ENCODE data around the gene DCTN1.

DCTN1 gene

DNA sequence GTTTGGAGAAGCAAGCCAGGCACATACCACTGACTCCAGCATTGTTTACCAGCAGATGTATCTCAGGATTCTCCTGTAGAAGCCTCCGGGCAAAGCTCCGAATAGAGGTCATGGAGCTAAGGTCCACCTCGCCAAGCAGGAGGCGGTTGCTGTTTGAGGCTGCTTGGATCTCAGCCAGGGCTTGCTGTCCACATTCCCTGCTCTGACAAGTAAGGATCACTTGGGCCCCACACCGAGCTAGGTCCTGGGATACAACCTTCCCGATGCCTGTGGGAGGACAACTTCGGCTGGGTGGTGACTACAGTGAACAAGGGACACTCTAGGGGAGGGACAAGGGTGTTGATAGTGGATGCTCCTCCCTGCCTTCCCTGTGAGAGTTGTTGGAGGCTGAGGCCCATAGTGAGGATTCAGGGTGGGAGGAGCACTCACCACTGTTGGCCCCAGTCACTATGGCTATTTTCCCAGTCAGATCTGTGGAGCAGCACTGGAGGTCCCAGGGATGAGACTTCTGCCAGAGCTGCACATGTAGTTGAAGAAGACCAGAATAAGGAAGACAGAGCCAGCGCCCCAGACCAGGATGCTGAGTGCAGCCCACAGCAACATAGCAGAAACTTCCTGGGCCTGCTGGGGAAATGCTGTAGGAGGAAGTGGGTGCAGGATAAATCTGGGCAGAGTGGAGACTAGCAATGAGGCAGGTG, 33.0 kb upstream of the DCTN1 start:
- DNase-seq, result no peak

GRCh38 chr2:74407682-74408081, 27.6 kb upstream of the DCTN1 start:
- DNase-seq, result no peak

DNA sequence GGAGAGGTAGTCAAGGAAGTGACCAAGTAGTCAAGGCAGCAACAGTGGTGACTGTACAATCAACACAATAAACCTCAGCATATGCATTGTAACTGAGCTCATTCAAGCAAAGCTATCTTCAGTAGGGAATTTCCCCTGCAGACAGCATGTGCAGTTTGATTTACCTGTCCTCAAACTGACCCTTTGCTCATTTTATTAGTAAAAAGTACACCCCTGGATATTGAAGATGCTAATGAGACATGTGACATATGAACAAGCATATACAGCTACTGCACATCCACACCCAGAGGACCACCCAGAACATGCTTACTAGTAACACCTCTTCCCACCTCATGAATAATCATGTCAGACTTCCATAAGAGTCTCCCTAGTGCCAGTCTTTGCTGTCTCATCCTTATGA, 25.9 kb upstream of the DCTN1 start:
- no peak for DNase-seq

- no peak for DNase-seq
Observed at GRCh38 chr2:74401891-74402290, 21.8 kb upstream of the DCTN1 start.

DNA sequence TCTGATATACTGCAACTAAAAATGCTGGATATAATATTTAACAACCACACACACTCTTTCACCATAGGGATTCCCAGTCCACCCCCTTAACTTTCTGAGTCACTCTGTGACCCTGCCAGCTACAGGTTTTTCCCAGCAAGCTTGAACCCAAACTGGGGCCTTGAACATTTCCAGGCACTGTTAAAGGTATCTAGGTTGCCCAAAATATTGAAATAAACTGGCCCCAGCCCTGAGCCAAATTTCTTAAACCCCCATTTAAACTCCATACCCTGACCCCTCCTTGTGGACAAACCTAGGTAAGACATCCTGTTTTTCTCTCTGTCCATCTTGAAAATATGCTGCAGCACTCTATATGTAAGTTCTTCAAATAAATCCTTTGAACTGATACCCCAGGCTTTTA, 19.7 kb upstream of the DCTN1 start:
- DNase-seq, result no peak

- no peak for DNase-seq
Observed at GRCh38 chr2:74396149-74396548, 16.0 kb upstream of the DCTN1 start.

DNA sequence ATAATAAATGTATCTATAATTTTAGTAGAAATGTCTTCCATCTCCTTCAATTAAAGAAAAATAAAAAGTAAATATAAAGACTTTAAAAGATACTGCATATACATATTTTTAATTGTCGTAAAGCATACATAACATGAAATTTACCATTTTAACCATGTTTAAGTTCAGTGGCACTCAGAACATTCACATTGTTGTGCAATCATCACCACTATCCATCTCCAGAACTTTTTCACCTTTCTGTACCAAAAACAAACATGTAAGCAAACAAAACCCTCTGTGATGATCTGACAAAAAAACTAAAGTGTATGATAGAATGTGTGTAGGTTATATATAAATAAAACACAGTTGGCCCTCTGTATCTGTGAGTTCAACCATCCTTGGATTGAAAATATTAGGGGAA, 13.4 kb upstream of the DCTN1 start:
- no peak for DNase-seq

GRCh38 chr2:74392449-74392743, 12.3 kb upstream of the DCTN1 start:
- DNase-seq, result no peak

GRCh38 chr2:74391580-74392448, 11.7 kb upstream of the DCTN1 start:
- peak; percentile 96 for DNase-seq

GRCh38 chr2:74391209-74391579, 11.1 kb upstream of the DCTN1 start:
- DNase-seq, result no peak

- DNase-seq, result no peak
Observed at GRCh38 chr2:74390606-74391005, 10.5 kb upstream of the DCTN1 start.

DNA sequence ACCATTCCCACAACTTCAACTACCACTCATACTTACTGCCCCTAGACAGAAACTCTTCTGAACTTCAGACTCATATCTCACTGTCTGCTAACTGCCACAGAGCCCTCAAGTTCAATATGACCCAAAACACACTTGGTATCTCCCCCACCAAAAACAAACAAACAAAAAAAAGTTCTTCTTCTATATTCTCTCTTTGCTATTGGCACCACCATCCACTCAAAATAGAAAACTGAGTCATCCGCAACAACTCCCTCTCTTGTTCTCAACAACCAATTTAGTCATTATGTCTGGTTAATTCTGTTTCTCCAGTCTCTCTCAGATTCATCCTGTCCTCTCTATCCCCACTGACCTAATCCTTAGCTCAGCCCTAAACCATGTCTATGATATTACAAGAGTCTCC, 7.2 kb upstream of the DCTN1 start:
- DNase-seq, result no peak

- no peak for DNase-seq
Observed at GRCh38 chr2:74385396-74385795, 5.3 kb upstream of the DCTN1 start.

DNA sequence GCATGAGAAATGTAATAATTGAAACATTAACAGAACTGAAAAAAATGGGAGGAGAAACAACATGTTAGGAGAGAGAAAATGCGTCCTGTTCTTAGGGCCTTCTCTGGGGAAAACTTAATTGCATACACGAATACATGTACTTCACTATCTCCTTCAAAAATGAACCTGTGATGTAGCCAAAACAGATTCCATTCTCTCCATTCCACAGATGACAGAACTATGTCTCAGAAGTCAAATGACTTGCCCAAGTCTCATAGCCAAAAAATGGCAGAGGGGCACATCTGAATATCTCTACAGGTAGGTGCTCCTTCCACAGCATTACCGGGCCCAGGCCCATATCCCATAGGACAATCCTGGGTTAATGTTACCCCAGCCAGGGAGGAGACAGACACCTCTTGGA, 3.9 kb upstream of the DCTN1 start:
- no peak for DNase-seq

GRCh38 chr2:74383254-74383653, 3.1 kb upstream of the DCTN1 start:
- DNase-seq, result no peak

DNA sequence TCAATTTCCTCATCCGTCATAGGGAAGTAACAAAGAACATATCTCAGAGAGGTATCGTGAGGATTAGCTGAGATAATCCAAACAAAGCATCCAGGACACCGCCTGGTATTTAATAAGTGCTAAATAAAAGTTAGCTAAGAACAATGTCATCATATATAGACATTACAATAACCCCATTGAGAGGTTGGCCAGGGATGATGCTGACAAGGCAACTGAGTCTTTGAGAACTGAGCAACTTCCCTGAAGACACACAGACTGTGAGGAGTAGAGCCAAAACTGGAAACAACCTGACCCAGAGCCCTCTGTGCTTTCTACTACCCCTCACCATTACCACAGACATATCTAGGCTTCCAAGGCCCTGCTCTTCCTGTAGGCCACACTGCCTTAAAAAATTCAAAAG, 1.6 kb upstream of the DCTN1 start:
- DNase-seq, result no peak

DNA sequence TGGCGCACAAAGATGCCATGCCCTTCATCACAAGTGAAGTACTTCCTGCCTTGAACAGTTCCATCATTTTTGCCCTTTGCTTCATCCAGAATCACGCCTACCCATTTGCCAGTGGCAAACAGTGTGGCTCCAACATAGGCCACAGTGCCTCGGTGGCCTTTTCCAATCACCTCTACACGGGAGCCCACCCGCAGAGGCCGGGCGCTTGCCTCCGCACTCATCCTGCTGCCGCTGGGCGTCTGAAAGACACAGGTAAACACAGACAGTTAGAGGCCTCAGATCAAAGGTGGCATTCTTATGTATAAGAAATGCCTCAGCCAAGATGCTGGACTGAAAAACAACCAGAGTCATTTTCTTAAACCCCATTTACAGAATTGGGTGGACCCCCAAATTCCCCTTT, 2.1 kb downstream of the DCTN1 start:
- no peak for DNase-seq

DNA sequence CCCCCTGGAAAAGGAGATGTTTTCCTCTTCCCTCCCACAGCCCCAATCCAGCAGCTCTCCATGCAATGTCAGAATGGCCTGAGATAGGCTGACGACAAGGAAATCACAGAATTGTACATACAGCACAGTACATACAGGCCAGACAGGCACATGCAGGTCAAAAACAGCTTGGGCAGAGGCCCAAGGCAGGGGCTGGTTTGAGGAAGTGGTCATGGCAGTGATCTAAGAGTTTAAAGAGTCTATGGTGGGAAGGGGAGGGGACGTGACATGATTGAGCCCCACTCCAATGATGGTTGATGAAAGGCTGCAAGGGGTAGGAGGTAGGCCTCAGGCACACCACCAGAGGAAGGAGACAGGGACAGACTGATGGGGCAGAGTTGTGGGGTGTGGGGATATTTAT, 4.3 kb downstream of the DCTN1 start:
- no peak for DNase-seq

DNA sequence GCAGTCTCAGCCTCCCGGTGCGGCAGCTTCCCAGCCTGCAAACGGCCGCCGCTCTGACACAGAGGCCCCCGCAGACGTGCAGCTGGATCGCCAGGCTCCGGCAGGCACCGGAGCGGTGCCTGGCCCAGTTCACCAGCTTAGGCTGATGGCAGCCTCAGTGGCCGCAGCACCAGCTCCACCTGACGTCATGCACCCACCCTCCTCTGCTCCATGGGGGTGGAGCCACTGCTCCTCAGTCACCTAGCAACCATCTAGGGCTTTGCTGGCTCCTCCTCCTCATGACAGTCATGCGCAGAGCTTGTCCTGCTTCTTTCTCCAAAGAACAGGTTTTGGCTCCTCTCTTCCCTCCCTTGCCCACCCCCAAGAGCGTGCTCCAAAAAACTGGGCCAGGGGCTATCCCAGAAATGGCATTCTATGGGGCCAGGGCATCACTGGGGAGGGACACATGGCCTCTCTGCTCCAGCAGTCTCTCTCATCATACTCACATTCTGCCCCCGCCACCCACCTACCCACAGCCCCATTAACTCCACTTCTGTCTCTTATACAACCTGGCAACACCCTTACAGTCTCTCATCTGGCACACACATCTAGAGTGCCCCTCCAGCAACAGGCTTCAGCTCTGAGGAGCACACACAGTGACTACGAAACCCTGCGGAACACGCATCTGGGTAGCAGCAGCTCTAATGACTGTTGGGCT, 5.5 kb downstream of the DCTN1 start:
- no peak for DNase-seq

DNA sequence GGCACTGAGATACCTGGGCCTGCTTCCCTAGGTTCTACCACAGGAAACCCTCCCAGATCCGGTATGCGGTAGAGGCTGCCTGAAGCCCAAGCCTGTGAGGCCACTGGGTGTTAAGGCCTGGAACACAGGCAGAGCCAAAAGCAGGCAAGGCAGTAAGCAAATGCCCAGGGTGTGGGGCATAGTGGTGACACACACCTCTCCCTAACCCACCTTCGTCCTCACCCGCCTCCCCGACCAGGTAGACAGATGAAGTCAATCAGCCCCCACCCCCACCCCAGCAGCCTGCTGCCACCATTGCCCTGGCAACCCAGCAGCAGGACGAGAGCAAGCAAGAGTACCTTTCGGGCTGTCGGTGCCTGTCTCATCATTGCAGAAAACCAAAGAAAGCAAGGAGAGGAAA, 6.1 kb downstream of the DCTN1 start:
- DNase-seq, result no peak

- DNase-seq, result no peak
Observed at GRCh38 chr2:74373221-74373676, 6.9 kb downstream of the DCTN1 start.

GRCh38 chr2:74372674-74373073, 7.4 kb downstream of the DCTN1 start:
- no peak for DNase-seq

GRCh38 chr2:74371421-74371820, 8.7 kb downstream of the DCTN1 start:
- no peak for DNase-seq

DNA sequence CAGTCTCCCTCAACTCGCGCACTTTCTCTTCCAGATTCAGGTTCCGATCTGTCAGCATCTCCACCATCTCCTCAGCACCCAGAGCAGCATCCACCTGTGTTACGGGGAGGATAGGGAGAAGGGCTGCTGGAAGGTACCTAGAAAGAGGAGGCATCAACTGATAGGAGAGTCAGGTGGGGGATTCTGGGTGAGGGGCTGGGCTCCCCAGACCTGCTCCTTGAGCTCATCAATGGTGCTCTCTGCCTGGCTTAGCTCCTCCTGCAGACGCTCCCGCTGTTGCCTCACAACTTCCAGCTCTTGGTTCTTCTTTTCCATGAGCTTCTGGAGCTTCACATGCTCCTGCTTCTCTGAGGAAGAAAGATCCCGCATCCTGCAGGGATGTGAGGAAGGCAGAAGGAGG, 10.1 kb downstream of the DCTN1 start:
- no peak for DNase-seq
